ENCODE measurements around the gene STX7.

STX7 gene

DNA sequence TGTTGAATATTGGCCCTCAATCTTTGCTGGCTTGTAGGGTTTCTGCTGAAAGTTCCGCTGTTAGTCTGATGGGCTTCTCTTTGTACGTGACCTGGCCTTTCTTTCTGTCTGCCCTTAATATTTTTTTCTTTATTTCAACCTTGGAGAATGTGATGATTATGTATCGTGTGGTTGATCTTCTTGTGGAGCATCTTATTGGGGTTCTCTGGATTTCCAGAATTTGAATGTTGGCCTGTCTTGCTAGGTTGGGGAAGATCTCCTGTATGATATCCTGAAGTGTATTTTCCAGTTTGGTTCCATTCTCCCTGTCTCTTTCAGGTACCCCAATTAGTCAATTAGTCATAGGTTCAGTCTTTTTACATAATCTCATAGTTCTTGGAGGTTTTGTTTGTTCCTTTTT, 89.1 kb downstream of the STX7 start:
- H3K36me3 ChIP-seq, result no peaks in the 10 kb centered on the region
- H3K27ac ChIP-seq, result no peak overlapping the region
- TF ChIP-seq, protein P1, sequence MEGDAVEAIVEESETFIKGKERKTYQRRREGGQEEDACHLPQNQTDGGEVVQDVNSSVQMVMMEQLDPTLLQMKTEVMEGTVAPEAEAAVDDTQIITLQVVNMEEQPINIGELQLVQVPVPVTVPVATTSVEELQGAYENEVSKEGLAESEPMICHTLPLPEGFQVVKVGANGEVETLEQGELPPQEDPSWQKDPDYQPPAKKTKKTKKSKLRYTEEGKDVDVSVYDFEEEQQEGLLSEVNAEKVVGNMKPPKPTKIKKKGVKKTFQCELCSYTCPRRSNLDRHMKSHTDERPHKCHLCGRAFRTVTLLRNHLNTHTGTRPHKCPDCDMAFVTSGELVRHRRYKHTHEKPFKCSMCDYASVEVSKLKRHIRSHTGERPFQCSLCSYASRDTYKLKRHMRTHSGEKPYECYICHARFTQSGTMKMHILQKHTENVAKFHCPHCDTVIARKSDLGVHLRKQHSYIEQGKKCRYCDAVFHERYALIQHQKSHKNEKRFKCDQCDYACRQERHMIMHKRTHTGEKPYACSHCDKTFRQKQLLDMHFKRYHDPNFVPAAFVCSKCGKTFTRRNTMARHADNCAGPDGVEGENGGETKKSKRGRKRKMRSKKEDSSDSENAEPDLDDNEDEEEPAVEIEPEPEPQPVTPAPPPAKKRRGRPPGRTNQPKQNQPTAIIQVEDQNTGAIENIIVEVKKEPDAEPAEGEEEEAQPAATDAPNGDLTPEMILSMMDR (IDR thresholded peaks at IDR 0.05), result no peak
- H3K4me1 ChIP-seq, result no peaks in the 10 kb centered on the region
- H3K27me3 ChIP-seq, result no peaks in the 10 kb centered on the region
- intact Hi-C loops (cut with DNase I; ENCODE audit: low total_unique reads), result no loop called here
- peaks cover 0 to 29% (median 0%) of the 10 kb centered on the region in 3 donors for H3K9me3 ChIP-seq
- no peak for DNase-seq
- no peak overlapping the region for H3K4me3 ChIP-seq

DNA sequence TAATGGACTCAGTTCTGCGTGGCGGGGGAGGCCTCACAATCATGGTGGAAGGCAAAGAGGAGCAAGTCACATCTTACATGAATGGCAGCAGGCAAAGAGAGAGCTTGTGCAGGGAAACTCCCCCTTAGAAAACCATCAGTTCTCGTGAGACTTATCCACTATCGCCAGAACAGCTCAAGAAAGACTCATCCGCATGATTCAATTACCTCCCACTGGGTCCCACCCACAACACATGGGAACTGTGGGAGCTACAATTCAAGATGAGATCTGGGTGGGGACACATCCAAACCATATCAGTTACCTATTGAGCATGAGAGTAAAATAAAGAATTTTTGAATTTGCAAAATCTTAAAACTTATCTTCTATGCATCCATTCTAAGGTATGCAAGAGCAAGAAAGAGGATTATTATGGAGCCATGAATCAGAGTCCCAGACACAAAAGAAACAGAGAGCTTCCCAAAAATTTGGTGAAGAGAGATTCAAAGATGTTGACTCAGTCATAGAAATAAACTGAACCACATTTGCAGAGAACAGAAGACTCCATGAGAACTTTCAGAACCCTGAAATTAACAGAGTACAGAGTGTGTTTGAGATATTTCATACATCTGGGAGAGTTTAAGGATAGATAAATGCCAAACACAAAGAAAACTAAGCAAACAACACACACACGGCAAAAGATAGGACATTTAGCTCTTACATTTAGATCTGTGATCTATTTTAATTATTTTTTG, 94.5 kb downstream of the STX7 start:
- Histone ChIP-seq H3K9me3 (peaks cover 0 to 20% (median 0%) of the 10 kb centered on the region in 3 donors), H3K27ac (no peak overlapping the region), H3K4me1 (no peaks in the 10 kb centered on the region), H3K36me3 (no peaks in the 10 kb centered on the region), H3K27me3 (no peaks in the 10 kb centered on the region), H3K4me3 (no peak overlapping the region)
- intact Hi-C loops (cut with DNase I; ENCODE audit: low total_unique reads), result no loop called here
- TF ChIP-seq, protein P1 (IDR thresholded peaks at IDR 0.05), result no peak
- DNase-seq, result no peak

DNA sequence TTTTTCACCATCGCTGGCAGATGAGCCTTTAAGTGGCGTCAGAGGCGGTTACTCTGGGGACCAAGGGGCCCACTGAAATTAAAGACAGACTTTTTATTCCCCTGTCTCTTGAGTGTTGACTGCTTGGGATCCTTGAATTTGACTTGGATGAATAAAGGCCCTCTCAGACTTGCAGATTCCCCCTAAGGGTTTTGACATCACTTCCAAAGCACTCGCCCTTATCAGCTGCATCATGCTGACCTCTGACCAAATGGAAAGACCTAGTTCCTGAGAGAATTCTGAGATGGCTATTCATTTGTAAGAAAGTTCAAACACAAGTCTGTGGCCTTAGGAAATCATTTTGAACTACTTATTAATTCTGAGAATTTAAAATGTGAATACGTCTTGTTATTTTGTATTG, 98.2 kb downstream of the STX7 start:
- no peaks in the 10 kb centered on the region for H3K4me1 ChIP-seq
- no peak for DNase-seq
- no peaks in the 10 kb centered on the region for H3K27me3 ChIP-seq
- H3K27ac ChIP-seq, result no peak overlapping the region
- peaks cover 0 to 4% (median 0%) of the 10 kb centered on the region in 3 donors for H3K9me3 ChIP-seq
- intact Hi-C loops (cut with DNase I; ENCODE audit: low total_unique reads), result no loop called here
- H3K36me3 ChIP-seq, result no peaks in the 10 kb centered on the region
- TF ChIP-seq, protein P1 (IDR thresholded peaks at IDR 0.05), result no peak
- H3K4me3 ChIP-seq, result no peak overlapping the region

DNA sequence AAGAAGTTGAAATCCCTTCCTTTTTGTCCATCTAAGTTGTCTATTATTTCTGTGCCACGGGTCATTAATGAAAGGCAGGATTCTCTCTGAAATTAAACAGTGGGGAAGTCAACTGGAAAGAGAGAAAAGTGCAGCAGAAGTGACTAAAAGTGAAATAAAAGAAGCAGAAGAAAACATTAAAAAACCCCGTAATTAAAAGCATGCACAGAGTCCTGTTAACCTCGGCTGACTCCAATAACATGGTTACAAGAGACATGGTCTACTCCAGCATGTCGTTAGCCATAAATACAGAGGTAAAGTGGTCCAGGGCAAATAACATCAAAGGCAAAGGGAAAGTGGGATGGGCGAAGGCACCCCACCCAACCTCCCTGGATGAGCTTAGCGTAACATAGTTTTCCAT, 98.6 kb downstream of the STX7 start:
- Histone ChIP-seq H3K27ac (no peak overlapping the region), H3K4me1 (no peaks in the 10 kb centered on the region), H3K27me3 (no peaks in the 10 kb centered on the region), H3K4me3 (no peak overlapping the region), H3K9me3 (peaks cover 0 to under 1% (median 0%) of the 10 kb centered on the region in 3 donors), H3K36me3 (no peaks in the 10 kb centered on the region)
- no peak for DNase-seq
- intact Hi-C loops (cut with DNase I; ENCODE audit: low total_unique reads), result no loop called here
- TF ChIP-seq, protein P1 (IDR thresholded peaks at IDR 0.05), result no peak

DNA sequence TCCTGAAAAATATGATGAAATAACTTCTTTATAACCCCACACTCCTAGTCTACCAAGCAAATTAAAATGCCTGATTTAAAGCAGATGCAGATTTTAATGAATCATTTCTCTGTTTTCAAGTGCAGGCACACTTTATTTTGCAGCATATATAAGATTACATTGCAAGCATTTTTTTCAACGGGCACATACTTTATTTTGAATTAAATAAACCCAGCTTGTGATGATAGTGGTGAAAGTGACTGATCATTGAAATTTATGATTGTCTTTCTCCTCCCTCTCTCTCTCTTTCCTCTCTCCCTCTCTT, 99.5 kb downstream of the STX7 start:
- no peaks in the 10 kb centered on the region for H3K27me3 ChIP-seq
- H3K27ac ChIP-seq, result no peak overlapping the region
- no peaks in the 10 kb centered on the region for H3K4me1 ChIP-seq
- H3K36me3 ChIP-seq, result no peaks in the 10 kb centered on the region
- no peak overlapping the region for H3K4me3 ChIP-seq
- H3K9me3 ChIP-seq, result no peaks in the 10 kb centered on the region
- DNase-seq, result no peak
- intact Hi-C loops (cut with DNase I; ENCODE audit: low total_unique reads), result no loop called here
- TF ChIP-seq, protein P1 (IDR thresholded peaks at IDR 0.05), result no peak
